Measurements from ENCODE around the gene RARA.

GRCh38 chr17:40352779-40353394 lies 43.9 kb downstream of the RARA start:
- TF ChIP-seq, protein P1, sequence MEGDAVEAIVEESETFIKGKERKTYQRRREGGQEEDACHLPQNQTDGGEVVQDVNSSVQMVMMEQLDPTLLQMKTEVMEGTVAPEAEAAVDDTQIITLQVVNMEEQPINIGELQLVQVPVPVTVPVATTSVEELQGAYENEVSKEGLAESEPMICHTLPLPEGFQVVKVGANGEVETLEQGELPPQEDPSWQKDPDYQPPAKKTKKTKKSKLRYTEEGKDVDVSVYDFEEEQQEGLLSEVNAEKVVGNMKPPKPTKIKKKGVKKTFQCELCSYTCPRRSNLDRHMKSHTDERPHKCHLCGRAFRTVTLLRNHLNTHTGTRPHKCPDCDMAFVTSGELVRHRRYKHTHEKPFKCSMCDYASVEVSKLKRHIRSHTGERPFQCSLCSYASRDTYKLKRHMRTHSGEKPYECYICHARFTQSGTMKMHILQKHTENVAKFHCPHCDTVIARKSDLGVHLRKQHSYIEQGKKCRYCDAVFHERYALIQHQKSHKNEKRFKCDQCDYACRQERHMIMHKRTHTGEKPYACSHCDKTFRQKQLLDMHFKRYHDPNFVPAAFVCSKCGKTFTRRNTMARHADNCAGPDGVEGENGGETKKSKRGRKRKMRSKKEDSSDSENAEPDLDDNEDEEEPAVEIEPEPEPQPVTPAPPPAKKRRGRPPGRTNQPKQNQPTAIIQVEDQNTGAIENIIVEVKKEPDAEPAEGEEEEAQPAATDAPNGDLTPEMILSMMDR (conservative IDR thresholded peaks at IDR 0.05; ENCODE audit: low read length) = no peak
- TF ChIP-seq EZH2phosphoT487 (IDR thresholded peaks at IDR 0.05; ENCODE audit: borderline replicate concordance) = no peak
